Keratinocyte (primary cell): ENCODE data around the gene PMEPA1. TPM values are rescaled to one million over a fixed set of nuclear protein-coding genes. Genes with fewer than 3 reads are reported as not detected.

Source experiments
- DNase-seq: peaks from one replicate; pipeline ENCODE4 v3.0.0-alpha.2; 2011; ENCODE audit warnings: low read depth, missing footprints, low spot score
- FAIRE-seq: peaks from 2 replicates; lab custom pipeline; 2011; peaks lifted over from hg19 to GRCh38; lab: Jason Lieb, UNC
- H2AFZ ChIP-seq: 2 replicates; pipeline ENCODE4 v1.6.0; 2012; ENCODE audit warnings: low read length, control low read depth, inconsistent platforms; ENCODE audit not compliant: control insufficient read depth
- H3K27ac ChIP-seq: 2 replicates; pipeline ENCODE4 v1.5.1; 2011; ENCODE audit warnings: low read length; ENCODE audit not compliant: control insufficient read depth, insufficient read depth
- H3K27me3 ChIP-seq: 3 replicates; pipeline ENCODE4 v1.6.0; 2011; ENCODE audit warnings: low read length; ENCODE audit not compliant: control insufficient read depth, insufficient read depth; ENCODE audit errors: extremely low read depth
- H3K36me3 ChIP-seq, 2 experiments: 2 replicates in 1 of 2; 3 replicates in 1 of 2; pipeline ENCODE4 v1.5.1; 2011; ENCODE audit warnings: low read length in 2 of 2, mild to moderate bottlenecking in 1 of 2; ENCODE audit not compliant: control insufficient read depth in 2 of 2, insufficient read depth in 2 of 2; ENCODE audit errors: extremely low read depth in 1 of 2
- H3K4me1 ChIP-seq: 3 replicates; pipeline ENCODE4 v1.5.1; 2011; ENCODE audit warnings: low read length; ENCODE audit not compliant: control insufficient read depth, insufficient read depth; ENCODE audit errors: extremely low read depth
- H3K4me2 ChIP-seq: 3 replicates; pipeline ENCODE4 v1.6.0; 2011; ENCODE audit warnings: low read depth, low read length; ENCODE audit not compliant: control insufficient read depth, insufficient read depth; ENCODE audit errors: extremely low read depth
- H3K4me3 ChIP-seq, 3 experiments: fragments of 200-600 bp in 1 of 3; sonication (generic) in 1 of 3; 2 replicates in 2 of 3; 3 replicates in 1 of 3; pipeline ENCODE4 v1.5.1; 2011 to 2016; ENCODE audit warnings: low read length in 3 of 3, mild to moderate bottlenecking in 3 of 3, control low read depth in 2 of 3, inconsistent platforms in 1 of 3, low read depth in 1 of 3, mixed read lengths in 1 of 3, mixed run types in 1 of 3, moderate library complexity in 1 of 3; ENCODE audit not compliant: control insufficient read depth in 2 of 3, insufficient read depth in 2 of 3; ENCODE audit errors: extremely low read depth in 1 of 3
- H3K79me2 ChIP-seq: 2 replicates; pipeline ENCODE4 v1.6.0; 2012; ENCODE audit warnings: low read length; ENCODE audit not compliant: control insufficient read depth, insufficient read depth
- H3K9ac ChIP-seq: 3 replicates; pipeline ENCODE4 v1.6.0; 2011; ENCODE audit warnings: low read length; ENCODE audit not compliant: control insufficient read depth, insufficient read depth; ENCODE audit errors: extremely low read depth
- H3K9me1 ChIP-seq: 3 replicates; pipeline ENCODE4 v1.6.0; 2011; ENCODE audit warnings: low read length; ENCODE audit not compliant: control insufficient read depth, insufficient read depth; ENCODE audit errors: extremely low read depth
- H3K9me3 ChIP-seq: 2 replicates; pipeline ENCODE4 v1.5.1; 2012; ENCODE audit warnings: low read depth, low read length; ENCODE audit not compliant: control insufficient read depth
- H4K20me1 ChIP-seq: 3 replicates; pipeline ENCODE4 v1.6.0; 2011; ENCODE audit warnings: low read length; ENCODE audit not compliant: control insufficient read depth, insufficient read depth; ENCODE audit errors: extremely low read depth
- EZH2 ChIP-seq: IDR thresholded peaks from one replicate; pipeline ENCODE4 v1.6.1; 2012; ENCODE audit warnings: inconsistent platforms, mild to moderate bottlenecking, low read length, moderate library complexity
- dilution Hi-C: fragments of 300-500 bp; cut with MboI; formaldehyde crosslinking; loops from one replicate; pipeline ENCODE4 v1.7.0; 2020; ENCODE audit warnings: low sequenced_read_pairs; ENCODE audit not compliant: extremely low pct_ligation_motif_present
- polyA plus RNA-seq, 5 experiments: library from polyadenylated mRNA; depleted of rRNA in 3 of 5; stranded (reverse) in 3 of 5; stranded (forward) in 1 of 5; unstranded in 1 of 5; fragments of >200 nt; gene quantifications; 1 replicate in 1 of 5; 2 replicates in 3 of 5; 3 replicates in 1 of 5; pipeline versions ENCODE4 v1.2.1 to v1.2.3, GENCODE V29; 2011 to 2012; ENCODE audit warnings: missing spikeins in 2 of 5, low read depth in 1 of 5, low replicate concordance in 1 of 5
- TF ChIP-seq, protein P1 (sequence below), 3 experiments: IDR thresholded peaks in 1 of 3; conservative IDR thresholded peaks in 1 of 3; optimal IDR thresholded peaks in 1 of 3; 2 replicates in 2 of 3; 3 replicates in 1 of 3; pipeline versions ENCODE3 to v1.5.1; 2011; ENCODE audit warnings: low read length in 3 of 3, mild to moderate bottlenecking in 3 of 3, moderate library complexity in 2 of 3, control low read depth in 1 of 3, inconsistent platforms in 1 of 3; ENCODE audit not compliant: insufficient read depth in 2 of 3; ENCODE audit errors: extremely low read depth in 1 of 3

PMEPA1 gene
- polyA plus RNA-seq, 1 donor (not counting 4 experiments of a cell fraction or from before 2014, with no cell fraction given): 29.0 TPM

DNA sequence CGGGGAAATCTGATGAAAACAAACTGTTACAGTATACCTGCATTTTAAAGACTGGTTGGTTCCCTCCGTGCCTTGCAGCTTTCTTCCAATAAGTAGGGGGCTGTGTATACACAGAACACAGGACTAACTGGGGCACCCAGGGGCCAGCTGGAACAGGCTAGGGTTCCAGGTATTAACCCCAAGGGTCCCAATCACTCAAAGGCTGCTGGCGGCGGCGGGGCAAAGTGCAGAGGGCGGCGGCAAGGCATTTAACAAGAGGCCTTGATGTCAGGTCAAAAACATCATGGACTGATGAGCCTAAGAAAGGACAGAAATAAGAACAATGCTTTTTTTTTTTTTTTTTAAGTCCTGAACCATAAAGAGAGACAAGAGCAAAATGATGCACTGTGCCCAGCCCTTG is 2.5 kb downstream of the PMEPA1 start:
- FAIRE-seq (no peak), DNase-seq (no peak)
- H3K9me3 ChIP-seq: no peaks in the 10 kb centered on the region
- H3K27ac ChIP-seq: peak overlapping the region; percentile 83
- peak overlapping the region; percentile 97 for H3K9ac ChIP-seq
- peaks cover 11% of the 10 kb centered on the region for H3K9me1 ChIP-seq
- peak overlapping the region; percentile 83 to 93 (median 91) for H3K4me3 ChIP-seq
- H4K20me1 ChIP-seq: peaks cover 47% of the 10 kb centered on the region
- H3K36me3 ChIP-seq: peaks cover 6 to 42% of the 10 kb centered on the region in 2 experiments
- H3K27me3 ChIP-seq: no peaks in the 10 kb centered on the region
- H3K4me1 ChIP-seq: peaks cover 53% of the 10 kb centered on the region
- dilution Hi-C loops: no loop called here
- peak overlapping the region; percentile 80 for H3K4me2 ChIP-seq
- no peak overlapping the region for H2AFZ ChIP-seq
- no peak for TF ChIP-seq EZH2
- TF ChIP-seq, protein P1, sequence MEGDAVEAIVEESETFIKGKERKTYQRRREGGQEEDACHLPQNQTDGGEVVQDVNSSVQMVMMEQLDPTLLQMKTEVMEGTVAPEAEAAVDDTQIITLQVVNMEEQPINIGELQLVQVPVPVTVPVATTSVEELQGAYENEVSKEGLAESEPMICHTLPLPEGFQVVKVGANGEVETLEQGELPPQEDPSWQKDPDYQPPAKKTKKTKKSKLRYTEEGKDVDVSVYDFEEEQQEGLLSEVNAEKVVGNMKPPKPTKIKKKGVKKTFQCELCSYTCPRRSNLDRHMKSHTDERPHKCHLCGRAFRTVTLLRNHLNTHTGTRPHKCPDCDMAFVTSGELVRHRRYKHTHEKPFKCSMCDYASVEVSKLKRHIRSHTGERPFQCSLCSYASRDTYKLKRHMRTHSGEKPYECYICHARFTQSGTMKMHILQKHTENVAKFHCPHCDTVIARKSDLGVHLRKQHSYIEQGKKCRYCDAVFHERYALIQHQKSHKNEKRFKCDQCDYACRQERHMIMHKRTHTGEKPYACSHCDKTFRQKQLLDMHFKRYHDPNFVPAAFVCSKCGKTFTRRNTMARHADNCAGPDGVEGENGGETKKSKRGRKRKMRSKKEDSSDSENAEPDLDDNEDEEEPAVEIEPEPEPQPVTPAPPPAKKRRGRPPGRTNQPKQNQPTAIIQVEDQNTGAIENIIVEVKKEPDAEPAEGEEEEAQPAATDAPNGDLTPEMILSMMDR (optimal IDR thresholded peaks at IDR 0.05 in 1 of 3, IDR thresholded peaks at IDR 0.05 in 1 of 3, conservative IDR thresholded peaks at IDR 0.05 in 1 of 3; ENCODE audit: extremely low read depth in 1 of 3, insufficient read depth in 2 of 3, low read length in 3 of 3): no peak
- peaks cover 73% of the 10 kb centered on the region for H3K79me2 ChIP-seq

DNA sequence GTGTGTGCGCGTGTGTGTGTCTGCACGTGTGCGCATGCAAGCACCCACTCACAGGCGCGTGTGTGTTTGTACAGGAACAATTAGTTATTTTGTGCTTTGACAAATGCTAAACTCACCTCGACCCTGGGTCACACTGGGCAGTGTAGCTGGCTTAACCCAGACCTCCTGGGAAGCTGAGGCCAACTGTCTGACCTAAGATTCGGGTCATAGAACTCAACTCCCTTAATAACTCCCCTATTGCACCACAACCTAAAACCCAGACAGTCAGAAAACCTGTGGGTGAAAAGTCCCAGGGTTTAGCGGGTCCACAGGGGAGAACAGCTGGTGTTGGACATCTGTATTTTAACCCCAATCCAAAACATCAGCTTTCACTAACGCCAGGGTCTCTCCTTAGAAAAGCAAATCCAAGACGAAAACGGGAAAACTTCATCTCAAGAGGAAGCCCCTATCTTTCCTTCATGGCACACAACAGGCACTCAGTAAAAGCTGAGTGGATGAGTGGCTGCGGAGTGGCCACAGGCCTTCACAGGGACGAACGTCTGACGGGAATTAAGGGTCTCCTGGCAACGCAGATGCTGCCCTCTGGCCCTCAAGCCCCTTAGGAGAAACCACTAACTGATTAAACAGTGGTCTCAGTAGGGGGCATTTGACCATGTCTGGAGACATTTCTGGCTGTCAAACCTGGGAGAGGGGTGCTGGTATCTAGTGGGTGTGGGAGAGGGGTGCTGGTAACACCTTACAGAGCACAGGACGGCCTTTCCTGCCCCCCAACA is 4.5 kb downstream of the PMEPA1 start:
- Histone ChIP-seq H3K79me2 (peaks cover 92% of the 10 kb centered on the region), H3K27ac (no peak overlapping the region), H3K4me2 (peak overlapping the region; percentile 80), H3K36me3 (peaks cover 8 to 56% of the 10 kb centered on the region in 2 experiments), H3K9ac (peak overlapping the region; percentile 97), H2AFZ (no peak overlapping the region), H3K27me3 (no peaks in the 10 kb centered on the region), H4K20me1 (peaks cover 54% of the 10 kb centered on the region), H3K4me3 (peak overlapping the region in 1 of 3 experiments; percentile 15), H3K4me1 (peaks cover 58% of the 10 kb centered on the region), H3K9me3 (no peaks in the 10 kb centered on the region), H3K9me1 (peaks cover 13% of the 10 kb centered on the region)
- FAIRE-seq: no peak
- dilution Hi-C loops: no loop called here
- TF ChIP-seq, protein P1 (optimal IDR thresholded peaks at IDR 0.05 in 1 of 3, IDR thresholded peaks at IDR 0.05 in 1 of 3, conservative IDR thresholded peaks at IDR 0.05 in 1 of 3; ENCODE audit: extremely low read depth in 1 of 3, insufficient read depth in 2 of 3, low read length in 3 of 3): no peak
- no peak for TF ChIP-seq EZH2
- no peak for DNase-seq
